ENCODE data around the gene MREG.

Gene MREG

DNA sequence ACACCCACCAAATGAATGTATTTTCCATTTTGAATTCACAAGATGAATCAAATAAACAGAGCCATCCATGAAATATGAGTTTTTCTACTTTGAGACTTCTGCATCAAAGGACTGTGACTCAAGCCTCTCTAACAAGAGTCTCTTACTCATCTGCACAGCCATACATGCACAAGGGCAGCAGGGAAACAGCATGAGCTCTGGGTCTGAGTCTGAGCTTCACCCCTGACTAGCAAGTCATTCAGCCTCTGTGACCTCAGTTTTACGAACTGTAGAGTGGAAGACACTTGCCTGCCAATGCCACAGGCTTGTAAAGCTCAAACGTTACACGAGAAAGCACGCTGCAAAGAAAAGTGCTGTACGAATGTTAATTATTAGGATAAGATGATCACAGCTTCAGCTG, 42.9 kb downstream of the MREG start:
- TF ChIP-seq, protein P1, sequence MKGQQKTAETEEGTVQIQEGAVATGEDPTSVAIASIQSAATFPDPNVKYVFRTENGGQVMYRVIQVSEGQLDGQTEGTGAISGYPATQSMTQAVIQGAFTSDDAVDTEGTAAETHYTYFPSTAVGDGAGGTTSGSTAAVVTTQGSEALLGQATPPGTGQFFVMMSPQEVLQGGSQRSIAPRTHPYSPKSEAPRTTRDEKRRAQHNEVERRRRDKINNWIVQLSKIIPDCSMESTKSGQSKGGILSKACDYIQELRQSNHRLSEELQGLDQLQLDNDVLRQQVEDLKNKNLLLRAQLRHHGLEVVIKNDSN (IDR thresholded peaks at IDR 0.05), result no peak
- no peak for TF ChIP-seq CEBPB (IDR thresholded peaks at IDR 0.05)
- TF ChIP-seq EP300 (IDR thresholded peaks at IDR 0.05; ENCODE audit: borderline replicate concordance), result no peak
- no peak for TF ChIP-seq TEAD4 (IDR thresholded peaks at IDR 0.05)
- TF ChIP-seq MAX (IDR thresholded peaks at IDR 0.05), result no peak
- no peak for TF ChIP-seq RAD21 (IDR thresholded peaks at IDR 0.05; ENCODE audit: low read depth)
- TF ChIP-seq TCF12 (IDR thresholded peaks at IDR 0.05; ENCODE audit: low read depth), result no peak
- no peak for TF ChIP-seq ZBTB7A (IDR thresholded peaks at IDR 0.05; ENCODE audit: low read depth)

- TF ChIP-seq ZBTB7A (IDR thresholded peaks at IDR 0.05; ENCODE audit: low read depth), result no peak
- TF ChIP-seq, protein P1 (IDR thresholded peaks at IDR 0.05), result no peak
These were observed 44.1 kb downstream of the MREG start for GRCh38 chr2:215969131-215969841.

DNA sequence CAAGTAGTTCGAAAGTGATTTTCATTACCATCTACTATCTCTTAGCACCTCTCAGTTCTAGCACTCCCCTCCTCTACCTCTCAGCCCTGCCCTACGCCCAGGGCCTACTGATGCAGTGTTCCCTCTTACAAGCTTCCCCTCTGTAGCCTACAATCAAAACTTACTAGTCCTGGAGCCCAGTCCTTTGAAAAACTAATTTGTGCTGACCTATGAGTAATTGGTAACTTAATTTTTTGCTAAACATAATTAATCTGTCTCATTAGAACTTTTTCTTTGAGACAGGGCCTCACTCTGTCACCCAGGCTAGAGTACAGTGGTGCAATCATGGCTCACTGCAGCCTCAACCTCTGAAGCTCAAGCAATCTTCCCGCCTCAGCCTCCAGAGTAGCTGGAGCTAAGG, 44.9 kb downstream of the MREG start:
- TF ChIP-seq YY1 (IDR thresholded peaks at IDR 0.05; ENCODE audit: low read depth) (no peak), CEBPB (IDR thresholded peaks at IDR 0.05) (no peak), FOXM1 (IDR thresholded peaks at IDR 0.05; ENCODE audit: borderline replicate concordance, low read depth) (no peak)

DNA sequence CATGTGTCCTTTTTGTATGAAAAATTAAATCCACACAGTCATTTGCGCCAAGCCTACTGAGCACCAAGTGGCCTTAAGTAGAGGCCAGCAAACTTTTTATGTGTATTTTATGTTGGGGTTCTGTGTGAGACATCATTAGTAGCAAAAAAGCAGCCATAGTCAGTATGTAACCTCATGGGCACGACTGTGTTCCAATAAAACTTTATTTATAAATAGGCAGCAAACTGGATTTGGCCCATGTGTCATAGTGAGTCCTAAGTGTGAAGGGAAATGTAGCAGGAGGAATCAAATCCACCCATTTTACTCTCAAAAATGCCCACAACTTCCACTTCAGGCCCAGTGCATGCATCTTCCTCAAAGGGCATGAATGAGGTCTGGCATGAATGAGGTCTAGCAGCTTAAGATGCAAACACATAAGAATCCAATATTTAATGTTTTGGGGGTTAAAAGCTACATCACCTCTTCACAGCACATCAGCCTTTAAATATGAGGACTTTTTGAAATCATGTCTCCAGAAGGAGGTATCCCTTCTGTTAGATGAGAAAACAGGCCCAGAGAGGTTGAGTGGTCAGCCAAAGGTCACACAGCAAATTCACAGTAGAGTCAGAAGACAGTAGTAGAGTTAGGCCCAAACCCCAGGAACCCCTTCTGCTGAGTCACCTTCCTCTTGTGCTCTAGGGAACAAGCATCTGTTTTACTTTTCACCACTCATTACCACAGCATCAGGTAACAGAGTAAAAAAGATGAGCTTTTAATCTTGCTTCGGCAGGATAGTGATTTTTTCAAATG, 45.6 kb downstream of the MREG start:
- TF ChIP-seq EP300 (IDR thresholded peaks at IDR 0.05; ENCODE audit: borderline replicate concordance) (no peak), YY1 (IDR thresholded peaks at IDR 0.05; ENCODE audit: low read depth) (no peak), TAF1 (IDR thresholded peaks at IDR 0.05; ENCODE audit: low read depth) (no peak), TEAD4 (IDR thresholded peaks at IDR 0.05) (no peak), MAX (IDR thresholded peaks at IDR 0.05) (no peak), EGR1 (IDR thresholded peaks at IDR 0.05) (no peak), RAD21 (IDR thresholded peaks at IDR 0.05; ENCODE audit: low read depth) (no peak), TCF12 (IDR thresholded peaks at IDR 0.05; ENCODE audit: low read depth) (no peak), CREB1 (IDR thresholded peaks at IDR 0.05; ENCODE audit: low read depth) (no peak)
- TF ChIP-seq, protein P1 (IDR thresholded peaks at IDR 0.05), result no peak
- TF ChIP-seq, protein P2, sequence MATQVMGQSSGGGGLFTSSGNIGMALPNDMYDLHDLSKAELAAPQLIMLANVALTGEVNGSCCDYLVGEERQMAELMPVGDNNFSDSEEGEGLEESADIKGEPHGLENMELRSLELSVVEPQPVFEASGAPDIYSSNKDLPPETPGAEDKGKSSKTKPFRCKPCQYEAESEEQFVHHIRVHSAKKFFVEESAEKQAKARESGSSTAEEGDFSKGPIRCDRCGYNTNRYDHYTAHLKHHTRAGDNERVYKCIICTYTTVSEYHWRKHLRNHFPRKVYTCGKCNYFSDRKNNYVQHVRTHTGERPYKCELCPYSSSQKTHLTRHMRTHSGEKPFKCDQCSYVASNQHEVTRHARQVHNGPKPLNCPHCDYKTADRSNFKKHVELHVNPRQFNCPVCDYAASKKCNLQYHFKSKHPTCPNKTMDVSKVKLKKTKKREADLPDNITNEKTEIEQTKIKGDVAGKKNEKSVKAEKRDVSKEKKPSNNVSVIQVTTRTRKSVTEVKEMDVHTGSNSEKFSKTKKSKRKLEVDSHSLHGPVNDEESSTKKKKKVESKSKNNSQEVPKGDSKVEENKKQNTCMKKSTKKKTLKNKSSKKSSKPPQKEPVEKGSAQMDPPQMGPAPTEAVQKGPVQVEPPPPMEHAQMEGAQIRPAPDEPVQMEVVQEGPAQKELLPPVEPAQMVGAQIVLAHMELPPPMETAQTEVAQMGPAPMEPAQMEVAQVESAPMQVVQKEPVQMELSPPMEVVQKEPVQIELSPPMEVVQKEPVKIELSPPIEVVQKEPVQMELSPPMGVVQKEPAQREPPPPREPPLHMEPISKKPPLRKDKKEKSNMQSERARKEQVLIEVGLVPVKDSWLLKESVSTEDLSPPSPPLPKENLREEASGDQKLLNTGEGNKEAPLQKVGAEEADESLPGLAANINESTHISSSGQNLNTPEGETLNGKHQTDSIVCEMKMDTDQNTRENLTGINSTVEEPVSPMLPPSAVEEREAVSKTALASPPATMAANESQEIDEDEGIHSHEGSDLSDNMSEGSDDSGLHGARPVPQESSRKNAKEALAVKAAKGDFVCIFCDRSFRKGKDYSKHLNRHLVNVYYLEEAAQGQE (IDR thresholded peaks at IDR 0.05; ENCODE audit: low read depth), result no peak

DNA sequence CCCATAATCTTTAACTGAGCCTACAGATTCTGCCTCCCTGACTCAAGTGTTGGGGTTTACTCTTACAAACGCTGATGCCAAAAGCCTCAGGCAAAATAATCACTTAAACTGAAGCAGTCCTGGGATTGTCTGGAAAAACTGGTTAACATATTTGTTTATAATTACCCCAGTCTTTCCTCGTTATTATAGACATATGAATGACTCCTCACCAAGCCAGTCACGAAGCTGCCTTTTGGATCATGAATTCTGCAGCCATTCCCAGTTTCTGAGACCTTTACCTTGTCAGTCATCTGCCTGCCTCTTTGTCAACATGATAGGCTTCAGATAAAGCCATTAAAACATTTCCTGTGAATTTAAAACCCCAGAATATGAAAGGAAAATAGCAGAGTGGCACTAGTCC, 46.4 kb downstream of the MREG start:
- no peak for TF ChIP-seq EP300 (IDR thresholded peaks at IDR 0.05; ENCODE audit: borderline replicate concordance)
- no peak for TF ChIP-seq CREB1 (IDR thresholded peaks at IDR 0.05; ENCODE audit: low read depth)
- TF ChIP-seq NFIC (IDR thresholded peaks at IDR 0.05), result no peak
- no peak for TF ChIP-seq TAF1 (IDR thresholded peaks at IDR 0.05; ENCODE audit: low read depth)
- TF ChIP-seq, protein P2 (IDR thresholded peaks at IDR 0.05; ENCODE audit: low read depth), result no peak
- no peak for TF ChIP-seq FOXM1 (IDR thresholded peaks at IDR 0.05; ENCODE audit: borderline replicate concordance, low read depth)
- no peak for TF ChIP-seq YY1 (IDR thresholded peaks at IDR 0.05; ENCODE audit: low read depth)
- no peak for TF ChIP-seq EGR1 (IDR thresholded peaks at IDR 0.05)
- no peak for TF ChIP-seq ZBTB7A (IDR thresholded peaks at IDR 0.05; ENCODE audit: low read depth)
- no peak for TF ChIP-seq MAX (IDR thresholded peaks at IDR 0.05)
- TF ChIP-seq TCF12 (IDR thresholded peaks at IDR 0.05; ENCODE audit: low read depth), result no peak
